Smooth muscle cell (in vitro differentiated cells): ENCODE data around the gene KDM4B. TPM values are rescaled to one million over a fixed set of nuclear protein-coding genes. Genes with fewer than 3 reads are reported as not detected.

ENCODE experiments used
- DNase-seq: peaks from one replicate; lab custom pipeline; 2025; ENCODE audit not compliant: unreplicated experiment; lab: John Stamatoyannopoulos, UW
- H2AFZ ChIP-seq: fragments of 200-600 bp; sonication (generic); 2 replicates; pipeline ENCODE4 v1.6.0; 2016; ENCODE audit warnings: antibody characterized with exemption, low read depth, mild to moderate bottlenecking
- H3F3A ChIP-seq: fragments of 200-600 bp; sonication (generic); 2 replicates; pipeline ENCODE4 v1.6.0; 2017; ENCODE audit warnings: antibody characterized with exemption, low read depth
- H3K27ac ChIP-seq: fragments of 200-600 bp; sonication (generic); 2 replicates; pipeline ENCODE4 v1.5.1; 2016; ENCODE audit warnings: low read depth, mild to moderate bottlenecking
- H3K27me3 ChIP-seq: fragments of 200-600 bp; sonication (generic); 2 replicates; pipeline ENCODE4 v1.6.1; 2016; ENCODE audit warnings: low read depth, mild to moderate bottlenecking
- H3K36me3 ChIP-seq: fragments of 200-600 bp; sonication (generic); 2 replicates; pipeline ENCODE4 v1.5.1; 2016; ENCODE audit warnings: low read depth
- H3K4me1 ChIP-seq: fragments of 200-600 bp; sonication (generic); 2 replicates; pipeline ENCODE4 v1.5.1; 2016; ENCODE audit warnings: low read depth
- H3K4me2 ChIP-seq: fragments of 200-600 bp; sonication (generic); 2 replicates; pipeline ENCODE4 v1.6.0; 2016; ENCODE audit warnings: mild to moderate bottlenecking
- H3K4me3 ChIP-seq: fragments of 200-600 bp; sonication (generic); 2 replicates; pipeline ENCODE4 v1.5.1; 2016; ENCODE audit warnings: mild to moderate bottlenecking
- H3K79me2 ChIP-seq: fragments of 200-600 bp; sonication (generic); 2 replicates; pipeline ENCODE4 v1.6.0; 2016; ENCODE audit warnings: low read depth, mild to moderate bottlenecking
- H3K9ac ChIP-seq: fragments of 200-600 bp; sonication (generic); 2 replicates; pipeline ENCODE4 v1.6.0; 2016; ENCODE audit warnings: low read depth
- H3K9me3 ChIP-seq: fragments of 200-600 bp; sonication (generic); replicated peaks from 2 replicates; pipeline ENCODE4 v1.5.1; 2016; ENCODE audit warnings: low read depth
- H4K20me1 ChIP-seq: fragments of 200-600 bp; sonication (generic); 2 replicates; pipeline ENCODE4 v1.6.0; 2016; ENCODE audit warnings: low read depth
- WGBS: methylation state at CpG from one replicate; pipeline ENCODE4 v1.1.7; 2016; ENCODE audit warnings: low lambda C conversion rate; 5-methylcytosine and 5-hydroxymethylcytosine counted together
- polyA plus RNA-seq: library from polyadenylated mRNA; unstranded; fragments of >200 nt; fragmentation: Nextera tagmentation; extraction: Ambion mirVana; gene quantifications from 2 replicates; pipeline ENCODE4 v1.2.1, GENCODE V29; 2016
- total RNA-seq: library from RNA; depleted of rRNA; stranded (reverse); fragments of >200 nt; gene quantifications from 2 replicates; pipeline ENCODE4 v1.2.3, GENCODE V29; 2014
- TF ChIP-seq, protein P1 (sequence below): fragments of 200-600 bp; sonication (generic); IDR thresholded peaks from 2 replicates; pipeline ENCODE4 v1.5.1; 2017; ENCODE audit warnings: borderline replicate concordance, mild to moderate bottlenecking, antibody characterized with exemption; ENCODE audit not compliant: insufficient read depth, poor library complexity, severe bottlenecking

Gene KDM4B
- total and polyA plus RNA-seq, 2 experiments from 2014 or later, result 27.9 to 32.3 TPM

DNA sequence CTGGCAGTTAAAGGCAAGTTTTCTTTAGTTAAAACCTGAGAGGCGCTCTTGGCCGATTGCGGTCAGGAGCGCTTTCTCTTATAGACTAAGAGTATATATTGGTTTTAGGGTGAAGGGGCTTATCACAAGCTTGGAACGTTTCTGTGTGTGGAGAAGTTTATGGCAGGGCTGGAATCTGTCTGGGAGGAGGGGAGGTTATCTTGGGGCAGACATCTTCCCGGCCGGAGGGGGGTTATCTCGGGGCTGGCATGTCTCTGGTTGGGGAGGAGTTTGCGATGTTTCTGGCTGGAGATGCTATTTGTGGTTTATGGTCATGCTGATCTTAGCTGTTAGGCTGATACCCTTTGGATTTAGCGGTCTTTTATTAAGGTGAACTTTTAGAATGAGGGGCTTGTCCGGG, 18.3 kb downstream of the KDM4B start:
- TF ChIP-seq, protein P1, sequence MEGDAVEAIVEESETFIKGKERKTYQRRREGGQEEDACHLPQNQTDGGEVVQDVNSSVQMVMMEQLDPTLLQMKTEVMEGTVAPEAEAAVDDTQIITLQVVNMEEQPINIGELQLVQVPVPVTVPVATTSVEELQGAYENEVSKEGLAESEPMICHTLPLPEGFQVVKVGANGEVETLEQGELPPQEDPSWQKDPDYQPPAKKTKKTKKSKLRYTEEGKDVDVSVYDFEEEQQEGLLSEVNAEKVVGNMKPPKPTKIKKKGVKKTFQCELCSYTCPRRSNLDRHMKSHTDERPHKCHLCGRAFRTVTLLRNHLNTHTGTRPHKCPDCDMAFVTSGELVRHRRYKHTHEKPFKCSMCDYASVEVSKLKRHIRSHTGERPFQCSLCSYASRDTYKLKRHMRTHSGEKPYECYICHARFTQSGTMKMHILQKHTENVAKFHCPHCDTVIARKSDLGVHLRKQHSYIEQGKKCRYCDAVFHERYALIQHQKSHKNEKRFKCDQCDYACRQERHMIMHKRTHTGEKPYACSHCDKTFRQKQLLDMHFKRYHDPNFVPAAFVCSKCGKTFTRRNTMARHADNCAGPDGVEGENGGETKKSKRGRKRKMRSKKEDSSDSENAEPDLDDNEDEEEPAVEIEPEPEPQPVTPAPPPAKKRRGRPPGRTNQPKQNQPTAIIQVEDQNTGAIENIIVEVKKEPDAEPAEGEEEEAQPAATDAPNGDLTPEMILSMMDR, result no peak

DNA sequence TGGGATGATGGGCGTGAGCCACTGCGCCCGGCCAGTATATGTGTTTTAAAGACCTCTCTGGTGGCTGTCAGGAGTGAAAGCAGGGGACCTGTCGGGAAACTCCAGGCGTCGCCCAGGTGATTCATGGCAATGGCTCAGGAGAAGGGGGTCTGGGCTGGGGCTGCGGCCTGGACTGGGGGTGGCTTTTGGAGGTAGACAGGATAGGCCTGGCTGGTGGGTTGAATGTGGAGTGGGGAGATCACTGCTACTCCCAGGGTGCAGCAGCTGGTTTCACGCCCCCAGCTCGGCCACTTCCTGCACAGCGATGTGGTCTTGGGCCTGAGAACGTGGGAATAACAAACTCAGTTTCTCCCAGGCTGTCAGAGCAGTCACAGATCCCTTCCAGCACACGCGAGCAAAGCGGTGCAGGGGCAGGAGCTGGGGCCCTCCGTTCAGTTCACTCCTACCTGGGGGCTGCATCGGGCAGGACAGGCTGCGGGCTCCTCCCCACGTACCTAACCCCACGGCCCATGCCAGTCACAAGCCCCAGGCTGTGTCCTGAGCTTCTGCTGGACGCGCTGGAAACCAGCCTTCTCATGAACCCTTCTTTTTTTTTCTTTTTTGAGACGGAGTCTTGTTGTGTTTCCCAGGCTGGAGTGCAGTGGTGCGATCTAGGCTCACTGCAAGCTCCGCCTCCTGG, 18.9 kb downstream of the KDM4B start:
- no peak overlapping the region for H3K4me3 ChIP-seq
- WGBS, result 25% methylated on average over 23 of the region's 24 CpGs

More for the DNA sequence above, 18.3 kb downstream of the KDM4B start:
- Histone ChIP-seq H3K4me3 (no peak overlapping the region), H3K9ac (no peak overlapping the region), H4K20me1 (peaks cover 100% of the 10 kb centered on the region), H2AFZ (no peak overlapping the region), H3K9me3 (no peaks in the 10 kb centered on the region), H3K27me3 (no peaks in the 10 kb centered on the region), H3F3A (peaks cover 31% of the 10 kb centered on the region), H3K79me2 (peaks cover 85% of the 10 kb centered on the region), H3K36me3 (no peaks in the 10 kb centered on the region), H3K4me2 (peak overlapping the region; percentile 68), H3K27ac (peak overlapping the region; percentile 83), H3K4me1 (peaks cover 31% of the 10 kb centered on the region)
- WGBS, result 2% methylated on average over 11 of the region's 11 CpGs
- no peak for DNase-seq

DNA sequence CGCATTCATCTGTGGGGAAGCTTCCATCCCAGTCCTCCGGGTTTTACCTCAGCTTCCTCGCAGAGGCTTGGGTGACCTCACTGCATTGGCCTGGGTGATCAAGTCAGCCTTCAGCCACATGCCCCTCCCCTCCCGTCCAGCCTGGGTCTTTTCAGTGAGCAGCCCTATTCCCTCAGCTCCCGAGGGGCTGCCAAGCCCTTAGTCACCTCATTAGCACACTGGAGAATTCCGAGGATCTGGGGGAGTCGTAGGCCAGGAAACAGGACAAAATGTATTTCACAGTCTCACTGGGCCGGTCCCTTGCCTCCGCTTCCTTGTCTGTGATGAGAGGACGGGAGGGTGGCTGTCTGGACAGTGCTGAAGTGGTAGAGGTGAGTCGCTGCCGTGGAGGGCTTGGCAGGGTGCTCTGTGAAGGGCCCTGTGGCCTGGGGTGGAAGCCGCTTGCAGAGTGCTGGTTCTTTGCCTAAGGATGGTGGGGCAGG, 19.9 kb downstream of the KDM4B start:
- Histone ChIP-seq H4K20me1 (peaks cover 100% of the 10 kb centered on the region), H3K9me3 (no peaks in the 10 kb centered on the region), H3K79me2 (peaks cover 85% of the 10 kb centered on the region), H2AFZ (no peak overlapping the region), H3K36me3 (no peaks in the 10 kb centered on the region), H3K4me1 (peaks cover 31% of the 10 kb centered on the region), H3K27ac (peak overlapping the region; percentile 83), H3K27me3 (no peaks in the 10 kb centered on the region), H3K4me3 (no peak overlapping the region), H3K4me2 (peak overlapping the region; percentile 68), H3K9ac (peak overlapping the region; percentile 71), H3F3A (peaks cover 31% of the 10 kb centered on the region)
- TF ChIP-seq, protein P1, result no peak
- 12% methylated on average over 13 of the region's 13 CpGs for WGBS
- peak; percentile 19 for DNase-seq

More for the DNA sequence above, 18.9 kb downstream of the KDM4B start:
- Histone ChIP-seq H3K9ac (peak overlapping the region; percentile 71), H3K9me3 (no peaks in the 10 kb centered on the region), H3K36me3 (no peaks in the 10 kb centered on the region), H3K27ac (peak overlapping the region; percentile 83), H3K4me2 (peak overlapping the region; percentile 68), H3F3A (peaks cover 31% of the 10 kb centered on the region), H3K27me3 (no peaks in the 10 kb centered on the region), H2AFZ (no peak overlapping the region), H3K4me1 (peaks cover 31% of the 10 kb centered on the region), H4K20me1 (peaks cover 100% of the 10 kb centered on the region), H3K79me2 (peaks cover 85% of the 10 kb centered on the region)
- DNase-seq, result no peak
- TF ChIP-seq, protein P1, result no peak
